Breast epithelium (tissue), 3 donors: ENCODE measurements around the gene BRINP2.

Experiments
- POLR2A ChIP-seq: fragments of 450-650 bp; IDR thresholded peaks from one replicate; pipeline ENCODE4 v1.6.1; 2016; ENCODE audit warnings: antibody characterized with exemption, mild to moderate bottlenecking, moderate library complexity
- TF ChIP-seq, protein P1 (sequence below), 3 donors: fragments of 450-650 bp; IDR thresholded peaks; one replicate each; pipeline ENCODE4 v1.5.1; 2016 to 2017; ENCODE audit warnings: antibody characterized with exemption in 3 of 3, mild to moderate bottlenecking in 3 of 3, moderate library complexity in 3 of 3

DNA sequence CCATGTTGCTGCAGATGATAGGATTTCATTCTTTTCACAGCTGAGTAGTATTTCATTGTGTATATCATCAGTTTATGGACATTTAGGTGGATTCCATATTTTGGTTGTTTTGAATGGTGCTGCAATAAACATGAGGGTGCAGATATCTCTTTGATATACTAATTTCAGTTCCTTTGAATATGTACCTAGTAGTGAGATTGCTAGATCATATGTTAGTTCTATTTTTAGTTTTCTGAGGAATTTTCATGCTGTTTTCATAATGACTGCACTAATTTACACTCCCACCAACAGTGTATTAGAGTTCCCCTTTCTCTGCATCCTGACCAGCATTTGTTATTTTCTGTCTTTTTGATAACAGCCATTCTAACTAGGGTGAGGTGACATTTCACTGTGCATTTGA lies 82.1 kb downstream of the BRINP2 start:
- TF ChIP-seq, protein P1, sequence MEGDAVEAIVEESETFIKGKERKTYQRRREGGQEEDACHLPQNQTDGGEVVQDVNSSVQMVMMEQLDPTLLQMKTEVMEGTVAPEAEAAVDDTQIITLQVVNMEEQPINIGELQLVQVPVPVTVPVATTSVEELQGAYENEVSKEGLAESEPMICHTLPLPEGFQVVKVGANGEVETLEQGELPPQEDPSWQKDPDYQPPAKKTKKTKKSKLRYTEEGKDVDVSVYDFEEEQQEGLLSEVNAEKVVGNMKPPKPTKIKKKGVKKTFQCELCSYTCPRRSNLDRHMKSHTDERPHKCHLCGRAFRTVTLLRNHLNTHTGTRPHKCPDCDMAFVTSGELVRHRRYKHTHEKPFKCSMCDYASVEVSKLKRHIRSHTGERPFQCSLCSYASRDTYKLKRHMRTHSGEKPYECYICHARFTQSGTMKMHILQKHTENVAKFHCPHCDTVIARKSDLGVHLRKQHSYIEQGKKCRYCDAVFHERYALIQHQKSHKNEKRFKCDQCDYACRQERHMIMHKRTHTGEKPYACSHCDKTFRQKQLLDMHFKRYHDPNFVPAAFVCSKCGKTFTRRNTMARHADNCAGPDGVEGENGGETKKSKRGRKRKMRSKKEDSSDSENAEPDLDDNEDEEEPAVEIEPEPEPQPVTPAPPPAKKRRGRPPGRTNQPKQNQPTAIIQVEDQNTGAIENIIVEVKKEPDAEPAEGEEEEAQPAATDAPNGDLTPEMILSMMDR (IDR thresholded peaks at IDR 0.05) = no peak
- no peak for TF ChIP-seq POLR2A
